Measurements from ENCODE around the gene CD96. TPM values are rescaled to one million over a fixed set of nuclear protein-coding genes. Genes with fewer than 3 reads are reported as not detected.
A peak's percentile ranks its signal among the peaks of the same experiment; 100 is the strongest.
"Not testable (repeated sequence)": the region's sequence is repeated elsewhere in the genome, so short reads cannot be mapped to it uniquely, and the experiment has no call there.

The CD96 gene
- total RNA-seq = 0.10 TPM

GRCh38 chr3:111541911-111542483 is at the start of gene CD96:
Gene CD96 (plus strand): TSS chr3:111542197. CDS start chr3:111542249, 52 bp downstream.
- peak; percentile 26 for DNase-seq

DNA sequence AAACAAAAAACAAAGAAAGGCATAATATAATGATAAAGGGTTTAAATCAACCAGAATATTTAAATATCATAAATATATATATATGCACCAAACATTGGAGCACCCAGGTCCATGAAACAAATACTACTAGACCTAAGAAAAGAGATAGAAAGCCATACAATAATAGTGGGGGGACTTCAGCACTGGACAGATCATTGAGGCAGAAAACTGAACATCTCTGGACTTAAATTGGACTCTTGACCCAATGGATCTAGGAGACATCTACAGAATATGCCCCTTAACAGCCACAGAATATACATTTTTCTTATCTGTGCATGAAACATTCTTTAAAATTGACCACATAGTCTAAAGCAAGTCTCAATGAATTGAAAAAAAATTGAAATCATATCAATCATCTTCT is 48.7 kb upstream of the CD96 start:
- no peak for DNase-seq

DNA sequence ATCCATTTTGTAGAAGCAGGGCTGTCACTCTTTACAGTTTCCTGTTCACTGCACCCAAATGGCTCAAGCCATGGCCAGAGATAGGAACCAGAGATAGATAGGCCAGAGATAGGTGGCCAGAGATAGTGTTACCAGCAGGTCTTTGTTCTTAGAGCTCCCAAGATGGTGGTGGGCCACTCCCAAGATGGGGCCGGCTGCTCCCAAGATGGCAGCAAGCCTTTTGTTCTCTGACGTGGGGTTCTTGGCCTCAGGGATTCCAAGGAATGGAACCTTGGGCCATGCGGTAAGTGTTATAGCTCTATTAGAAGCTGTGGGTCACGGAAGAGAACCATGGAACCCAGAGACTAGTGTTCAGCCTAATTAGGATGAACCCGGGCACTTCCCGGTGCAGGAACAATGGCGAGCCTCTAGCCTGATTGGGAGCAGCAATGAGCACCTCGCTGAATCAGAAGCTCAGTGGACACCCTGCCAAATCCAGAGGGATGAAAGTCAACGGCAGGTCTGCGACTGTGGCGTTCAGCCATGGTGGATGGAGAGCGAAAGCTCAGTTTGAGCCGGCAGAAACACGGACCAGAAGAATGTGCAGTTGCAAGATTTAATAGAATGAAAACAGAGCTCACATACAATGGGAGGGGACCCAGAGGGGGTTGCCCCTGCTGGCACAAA is 45.0 kb upstream of the CD96 start:
- no peak for DNase-seq

DNA sequence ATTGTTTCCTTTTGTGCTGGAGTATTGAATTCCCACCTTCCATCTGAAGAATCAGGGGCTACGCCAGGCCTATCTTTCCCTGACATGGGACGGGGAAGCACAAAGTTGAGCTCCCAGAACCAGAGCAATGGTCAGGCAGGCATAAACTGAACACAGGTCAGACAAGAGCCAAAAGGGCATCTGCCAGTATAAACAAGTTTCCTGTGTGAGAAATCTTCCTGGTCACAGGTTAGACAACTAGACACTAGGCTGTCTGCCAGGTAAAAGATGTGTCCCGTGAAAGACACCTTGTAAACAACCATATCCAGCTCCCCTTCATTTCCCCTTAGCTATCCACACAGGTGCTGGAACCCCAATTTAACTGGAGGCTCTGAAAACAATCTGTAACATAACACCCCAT is 44.0 kb upstream of the CD96 start:
- DNase-seq = no peak

- no peak for DNase-seq
Observed at GRCh38 chr3:111506435-111506834, 35.6 kb upstream of the CD96 start.

GRCh38 chr3:111509308-111509707 is 32.7 kb upstream of the CD96 start:
- no peak for DNase-seq

DNA sequence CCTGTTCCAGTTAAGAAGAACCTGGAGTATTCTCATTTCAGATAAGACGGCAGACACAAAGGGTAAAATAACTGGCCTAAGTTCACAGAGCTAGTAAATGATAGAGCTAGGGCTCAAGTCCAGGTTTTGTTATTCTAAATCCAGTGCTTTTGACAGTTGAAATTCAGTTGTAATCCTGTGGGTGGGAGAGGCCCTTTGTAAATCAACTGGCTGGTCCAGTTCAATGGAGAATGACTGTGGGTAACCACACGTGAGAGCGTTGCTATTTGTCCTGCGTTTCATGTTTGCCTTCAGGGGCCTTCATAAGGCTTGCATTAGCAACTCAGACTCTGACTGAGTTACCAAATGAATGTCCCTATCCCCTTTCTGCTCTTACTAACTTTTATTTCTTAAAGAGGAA is 24.2 kb upstream of the CD96 start:
- peak; percentile 24 for DNase-seq

DNA sequence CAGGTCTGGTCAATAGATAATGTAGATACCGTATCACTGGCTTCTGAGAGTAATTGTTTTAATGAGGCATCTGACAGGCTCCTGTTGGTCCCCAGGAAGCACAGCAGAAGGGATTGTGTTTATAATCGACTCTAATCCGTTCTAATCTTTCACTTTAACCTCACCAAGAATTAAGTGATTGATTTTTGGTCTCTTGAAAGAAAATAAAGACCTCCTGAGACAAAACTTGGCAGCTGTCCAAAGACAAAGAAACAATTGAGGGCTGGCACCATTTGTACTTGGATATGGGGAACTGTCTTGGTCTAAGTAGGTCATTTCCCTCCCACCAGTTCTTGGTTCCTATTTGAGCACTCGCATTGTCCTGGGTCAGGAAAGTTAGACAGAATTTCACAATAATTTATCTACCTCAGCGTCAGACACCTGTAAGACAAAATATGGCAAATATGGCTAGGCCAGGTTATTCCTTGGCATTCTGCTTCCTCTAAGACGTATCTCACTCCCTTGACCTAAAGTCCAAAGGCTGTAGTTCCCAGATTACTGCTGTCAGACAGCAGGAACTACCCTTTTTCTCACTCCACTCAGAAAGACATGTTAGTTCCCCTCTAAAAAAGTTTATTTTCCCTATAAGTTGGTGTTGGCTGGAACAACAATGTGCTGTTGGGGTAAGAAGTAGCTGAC is 22.7 kb upstream of the CD96 start:
- DNase-seq = no peak

DNA sequence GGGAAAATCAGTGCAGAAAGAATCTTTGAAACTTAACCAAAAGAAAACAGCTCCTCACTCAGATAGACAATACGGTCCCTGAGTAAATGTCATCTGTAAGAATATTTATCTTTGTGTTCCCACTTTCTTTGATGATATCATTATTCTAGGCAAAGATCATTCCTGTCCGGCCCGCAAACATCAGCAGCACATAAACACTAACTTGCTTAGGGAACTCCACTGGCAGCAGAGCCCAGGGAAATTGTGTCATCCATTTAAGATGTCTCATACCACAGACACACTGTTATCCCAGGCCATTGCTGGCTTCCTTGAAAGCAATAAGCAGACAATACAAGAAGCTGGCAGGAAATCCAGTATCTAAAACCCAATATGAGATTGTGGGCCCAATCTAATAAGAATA is 20.1 kb upstream of the CD96 start:
- DNase-seq = no peak

GRCh38 chr3:111524486-111524885 is 17.5 kb upstream of the CD96 start:
- not testable (repeated sequence) for DNase-seq

DNA sequence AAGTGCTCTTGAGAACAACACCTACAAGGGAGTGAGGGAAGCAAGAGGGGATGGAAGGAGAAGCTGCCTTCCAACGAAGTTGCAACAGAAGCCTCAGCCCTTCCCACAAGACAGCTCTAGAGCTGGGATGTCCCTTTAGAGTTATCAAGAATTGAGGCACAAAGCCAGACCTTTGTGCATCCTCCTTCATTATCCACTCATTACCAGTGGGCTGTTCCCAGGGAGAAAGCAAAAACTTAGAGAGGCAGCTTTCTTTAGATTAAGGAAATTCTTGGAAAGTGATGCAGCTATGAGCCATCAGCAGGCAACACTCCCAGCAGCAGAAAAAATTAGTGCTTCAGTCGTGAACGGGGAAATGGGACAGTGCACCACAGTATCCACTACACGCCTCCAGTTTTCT is 10.6 kb upstream of the CD96 start:
- no peak for DNase-seq

DNA sequence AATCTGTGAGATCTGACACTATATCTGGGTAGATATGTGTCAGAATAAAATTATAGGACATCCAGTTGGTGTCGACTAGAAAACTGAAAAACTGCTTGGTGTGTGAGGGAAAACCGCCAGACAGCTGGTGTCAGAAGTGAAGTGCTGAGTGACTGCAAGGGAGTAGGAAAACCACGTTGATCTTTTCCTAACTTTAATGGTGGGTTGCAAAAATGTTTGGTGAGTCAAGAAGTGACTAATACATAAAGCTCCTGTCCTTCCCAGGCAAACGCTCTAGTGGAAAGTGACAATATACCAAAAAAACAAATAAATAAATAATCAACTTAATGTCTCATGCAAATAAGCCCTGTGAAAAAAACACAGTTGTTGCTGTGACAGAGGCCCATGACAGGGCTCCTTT is 7.3 kb upstream of the CD96 start:
- DNase-seq = no peak

- DNase-seq = no peak
Observed at GRCh38 chr3:111538111-111538510, 3.9 kb upstream of the CD96 start.

GRCh38 chr3:111538681-111539083 is 3.3 kb upstream of the CD96 start:
- DNase-seq = peak; percentile 14

GRCh38 chr3:111539351-111540331 is 2.4 kb upstream of the CD96 start:
- peak; percentile 84 for DNase-seq

GRCh38 chr3:111541391-111541790 is 606 bp upstream of the CD96 start:
- DNase-seq = no peak

DNA sequence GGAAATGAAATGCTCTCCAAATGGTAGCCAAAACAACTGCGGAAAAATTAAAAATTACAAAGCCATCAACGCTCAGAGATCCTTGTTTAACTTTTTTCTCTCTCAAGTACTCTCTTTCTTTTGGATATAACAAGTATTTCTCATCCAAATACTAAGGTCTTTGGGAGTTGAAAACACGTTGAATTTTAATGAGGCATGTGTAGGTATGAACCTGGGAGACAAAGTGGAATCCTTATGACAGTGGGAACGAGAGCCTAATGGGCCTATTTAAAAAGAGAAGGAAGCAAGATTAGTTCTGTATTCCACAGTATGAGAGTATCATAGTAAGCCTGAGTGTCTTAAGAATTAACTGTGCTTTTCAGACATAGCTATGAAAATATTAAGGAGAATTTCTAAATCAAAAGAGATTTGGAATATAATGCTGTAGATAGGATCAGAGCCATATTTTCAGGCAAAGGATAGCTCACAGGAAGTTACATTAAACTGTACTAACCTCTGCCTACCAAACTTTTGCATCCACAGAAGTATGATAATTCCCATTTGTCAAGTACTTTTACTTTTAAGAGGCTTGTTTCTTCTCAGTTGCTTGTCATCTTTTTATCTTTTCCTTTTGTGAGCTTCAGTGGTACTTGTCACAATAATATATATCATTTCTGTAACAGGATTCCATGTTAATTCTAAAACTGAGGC is 759 bp downstream of the CD96 start:
- no peak for DNase-seq

DNA sequence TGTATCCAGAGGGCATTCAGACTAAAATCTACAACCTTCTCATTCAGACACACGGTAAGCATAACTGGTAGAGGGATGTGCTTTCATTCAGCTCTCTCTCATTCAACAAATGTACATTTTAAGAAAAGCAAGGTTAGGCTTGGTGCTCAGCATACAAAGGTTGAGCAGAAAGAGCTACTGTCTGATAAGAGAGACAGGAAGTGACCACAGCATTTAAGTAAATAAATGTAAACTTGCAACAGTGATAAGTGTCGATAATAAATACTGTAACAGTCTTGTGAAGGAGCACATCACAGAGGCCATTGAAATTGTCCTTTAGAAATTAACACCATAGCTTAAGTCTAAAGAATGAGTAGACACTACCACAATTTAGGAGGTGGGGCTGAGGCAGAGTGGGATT is 3.4 kb downstream of the CD96 start:
- no peak for DNase-seq

- no peak for DNase-seq
Observed at GRCh38 chr3:111547631-111548030, 5.6 kb downstream of the CD96 start.

DNA sequence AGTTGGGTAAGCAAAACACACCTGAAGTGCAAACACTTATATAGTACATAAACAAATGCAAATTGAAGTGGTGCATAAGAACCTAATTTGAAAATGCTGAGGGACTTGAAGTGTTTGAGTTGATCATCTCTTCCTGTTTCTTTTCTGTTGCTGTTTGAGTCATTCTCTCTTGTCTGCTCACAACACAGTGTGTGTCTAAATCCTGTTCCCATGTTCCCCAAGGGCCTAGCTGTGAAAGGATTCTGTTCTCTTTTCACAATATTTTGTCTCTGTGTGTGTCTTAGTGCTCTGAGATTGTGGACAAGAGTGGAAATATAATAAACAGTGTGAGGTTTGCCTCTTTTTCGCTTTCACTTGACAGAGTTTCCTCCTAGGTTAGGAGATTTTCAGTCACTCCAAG is 6.1 kb downstream of the CD96 start:
- DNase-seq = no peak

GRCh38 chr3:111548756-111549155 is 6.8 kb downstream of the CD96 start:
- no peak for DNase-seq

- not testable (repeated sequence) for DNase-seq
Observed at GRCh38 chr3:111561902-111562301, 19.9 kb downstream of the CD96 start.
